Endothelial cell of umbilical vein (primary cell): ENCODE results near the gene ACAP2. TPM values are rescaled to one million over a fixed set of nuclear protein-coding genes. Genes with fewer than 3 reads are reported as not detected.
"Not testable (repeated sequence)": the region's sequence is repeated elsewhere in the genome, so short reads cannot be mapped to it uniquely, and the experiment has no call there.

ENCODE experiments used
- BruUV-seq: library from RNA; stranded (reverse); fragments of 400-500 nt; replicated peaks from 2 replicates; lab custom pipeline; 2021; lab: Mats Ljungman, UMichigan
- CTCF ChIA-PET: fragments of 300-600, 350-600 bp; sonication (Branson Sonifier 250); formaldehyde crosslinking; loops from one replicate; lab custom pipeline; 2021; ENCODE audit warnings: antibody characterized with exemption, inconsistent platforms; lab: Charles Lee
- POLR2A ChIA-PET: fragments of 300-600, 350-600 bp; sonication (Branson Sonifier 250); formaldehyde crosslinking; loops from one replicate; lab custom pipeline; 2021; ENCODE audit warnings: antibody characterized with exemption, inconsistent platforms; lab: Charles Lee
- DNase-seq: peaks from one replicate; pipeline ENCODE4 v3.0.0-alpha.2; 2011; ENCODE audit warnings: low read depth, low spot score
- FAIRE-seq: peaks from 2 replicates; lab custom pipeline; 2011; peaks lifted over from hg19 to GRCh38; lab: Jason Lieb, UNC
- H2AFZ ChIP-seq: 2 replicates; pipeline ENCODE4 v1.6.0; 2012; ENCODE audit warnings: low read depth, low read length, control low read depth, inconsistent platforms
- H3K27ac ChIP-seq: 2 replicates; pipeline ENCODE4 v1.5.1; 2011; ENCODE audit warnings: low read depth, mild to moderate bottlenecking, control low read depth, low read length, moderate library complexity; ENCODE audit not compliant: insufficient read depth
- H3K27me3 ChIP-seq, 2 experiments: 2 replicates each; pipeline versions ENCODE4 v1.6.0 to v1.6.1; 2011; ENCODE audit warnings: low read length in 2 of 2, mixed read lengths in 1 of 2; ENCODE audit not compliant: control insufficient read depth in 2 of 2, insufficient read depth in 2 of 2
- H3K36me3 ChIP-seq, 2 experiments: 2 replicates in 1 of 2; 3 replicates in 1 of 2; pipeline ENCODE4 v1.5.1; 2011; ENCODE audit warnings: low read length in 2 of 2, mild to moderate bottlenecking in 1 of 2, moderate library complexity in 1 of 2; ENCODE audit not compliant: control insufficient read depth in 2 of 2, insufficient read depth in 2 of 2; ENCODE audit errors: extremely low read depth in 1 of 2
- H3K4me1 ChIP-seq: 3 replicates; pipeline ENCODE4 v1.5.1; 2011; ENCODE audit warnings: mild to moderate bottlenecking, low read length; ENCODE audit not compliant: control insufficient read depth, insufficient read depth; ENCODE audit errors: extremely low read depth
- H3K4me2 ChIP-seq: 2 replicates; pipeline ENCODE4 v1.6.1; 2011; ENCODE audit warnings: low read length, control low read depth, mixed read lengths; ENCODE audit not compliant: insufficient read depth
- H3K4me3 ChIP-seq, 3 experiments: fragments of 200-600 bp in 1 of 3; sonication (generic), shearing (Covaris generic) in 1 of 3; replicated peaks in 1 of 3; 2 replicates each; pipeline ENCODE4 v1.5.1; 2011 to 2016; ENCODE audit warnings: control low read depth in 3 of 3, low read length in 3 of 3, mild to moderate bottlenecking in 2 of 3, inconsistent platforms in 1 of 3, low read depth in 1 of 3, moderate library complexity in 1 of 3; ENCODE audit not compliant: insufficient read depth in 1 of 3
- H3K79me2 ChIP-seq: 2 replicates; pipeline ENCODE4 v1.6.0; 2012; ENCODE audit warnings: low read length, inconsistent platforms; ENCODE audit not compliant: control insufficient read depth, insufficient read depth
- H3K9ac ChIP-seq: replicated peaks from 2 replicates; pipeline ENCODE3; 2011; ENCODE audit warnings: low read length, control low read depth; ENCODE audit not compliant: insufficient read depth; ENCODE audit errors: extremely low read depth
- H3K9me1 ChIP-seq: replicated peaks from 3 replicates; pipeline ENCODE4 v1.6.0; 2011; ENCODE audit warnings: mild to moderate bottlenecking, low read length; ENCODE audit not compliant: control insufficient read depth, insufficient read depth; ENCODE audit errors: extremely low read depth
- H3K9me3 ChIP-seq: replicated peaks from 2 replicates; pipeline ENCODE4 v1.5.1; 2012; ENCODE audit warnings: low read length, inconsistent platforms; ENCODE audit not compliant: control insufficient read depth, insufficient read depth
- H4K20me1 ChIP-seq: replicated peaks from 2 replicates; pipeline ENCODE3; 2011; ENCODE audit warnings: mild to moderate bottlenecking, low read length; ENCODE audit not compliant: control insufficient read depth, insufficient read depth; ENCODE audit errors: extremely low read depth
- GATA2 ChIP-seq: IDR thresholded peaks from 2 replicates; pipeline ENCODE4 v1.7.0; 2011; ENCODE audit warnings: low read depth, mild to moderate bottlenecking, moderate library complexity, mixed read lengths, low read length; ENCODE audit not compliant: insufficient read length, insufficient read depth
- JUN ChIP-seq: IDR thresholded peaks from 2 replicates; pipeline ENCODE4 v1.6.1; 2011; ENCODE audit warnings: borderline replicate concordance, low read depth; ENCODE audit not compliant: insufficient read length, insufficient read depth
- MAX ChIP-seq: IDR thresholded peaks from 2 replicates; pipeline ENCODE4 v1.6.1; 2011; ENCODE audit not compliant: insufficient read depth, insufficient read length
- MYC ChIP-seq: IDR thresholded peaks from one replicate; pipeline ENCODE4 v1.6.1; 2011; ENCODE audit warnings: mild to moderate bottlenecking, low read depth, low read length
- POLR2A ChIP-seq: IDR thresholded peaks from 2 replicates; pipeline ENCODE4 v1.6.1; 2012; ENCODE audit warnings: low read depth, mild to moderate bottlenecking, control low read depth, low read length
- POLR2AphosphoS5 ChIP-seq: IDR thresholded peaks from 2 replicates; pipeline ENCODE4 v1.6.1; 2012; ENCODE audit warnings: low read depth, mild to moderate bottlenecking, control low read depth, low read length, moderate library complexity; ENCODE audit not compliant: insufficient read depth
- dilution Hi-C: fragments of 300-500 bp; cut with MboI; formaldehyde crosslinking; loops from one replicate; pipeline ENCODE4 v1.15.0; 2019; ENCODE audit warnings: low sequenced_read_pairs; ENCODE audit not compliant: extremely low pct_ligation_motif_present
- intact Hi-C: fragments of 100-400 bp; cut with micrococcal nuclease; formaldehyde crosslinking; loops from one replicate; pipeline ENCODE4 v1.10.0; 2022
- polyA plus RNA-seq, 4 experiments: library from polyadenylated mRNA; depleted of rRNA in 3 of 4; stranded (reverse) in 3 of 4; unstranded in 1 of 4; fragments of >200 nt; gene quantifications; 2 replicates each; pipeline versions ENCODE4 v1.2.1 to v1.2.3, GENCODE V29; 2011 to 2012; ENCODE audit warnings: missing spikeins in 1 of 4
- total RNA-seq: library from RNA; stranded (reverse); gene quantifications from 2 replicates; pipeline ENCODE4 v1.2.3, GENCODE V29; 2021
- TF ChIP-seq, protein P1 (sequence below), 2 donors: IDR thresholded peaks; 1 replicate in 1 of 2; 2 replicates in 1 of 2; pipeline ENCODE4 v1.5.1; 2011; ENCODE audit warnings: low read length in 2 of 2, mild to moderate bottlenecking in 2 of 2, moderate library complexity in 2 of 2, control low read depth in 1 of 2, inconsistent platforms in 1 of 2, low read depth in 1 of 2; ENCODE audit not compliant: insufficient read depth in 1 of 2; ENCODE audit errors: extremely low read depth in 1 of 2

The ACAP2 gene
- total and polyA plus RNA-seq, 2 donors (not counting 3 experiments of a cell fraction or from before 2014, with no cell fraction given): 13.6 to 36.9 TPM

- FAIRE-seq (no peak), DNase-seq (no peak)
- Histone ChIP-seq H3K4me2 (no peak overlapping the region), H3K36me3 (peaks cover 0 to 5% of the 10 kb centered on the region in 2 experiments), H3K79me2 (no peaks in the 10 kb centered on the region), H3K4me1 (peaks cover 10% of the 10 kb centered on the region), H3K4me3 (no peak overlapping the region), H3K27me3 (no peaks in the 10 kb centered on the region), H3K27ac (no peak overlapping the region), H3K9me3 (no peaks in the 10 kb centered on the region), H2AFZ (no peak overlapping the region), H3K9ac (no peak overlapping the region), H4K20me1 (no peaks in the 10 kb centered on the region), H3K9me1 (no peaks in the 10 kb centered on the region)
- dilution Hi-C loops (no loop called here), intact Hi-C loops (loop anchor here (5.0 kb wide), 1 partner anchor 151 kb away; the partner anchor contains the start of gene ACAP2)
- BruUV-seq: no TSS peak
- ChIA-PET POLR2A (interaction anchor here (0.6 kb wide), 1 partner anchor 89 kb away, joined by 3 read pairs; no protein-coding TSS in a partner anchor), CTCF (interaction anchor here (1.9 kb wide), 1 partner anchor 20 kb away, joined by 5 read pairs; the partner anchor contains the start of gene XXYLT1)
- no peak for TF ChIP-seq GATA2
- TF ChIP-seq POLR2A: no peak
- no peak for TF ChIP-seq JUN
- TF ChIP-seq, protein P1, sequence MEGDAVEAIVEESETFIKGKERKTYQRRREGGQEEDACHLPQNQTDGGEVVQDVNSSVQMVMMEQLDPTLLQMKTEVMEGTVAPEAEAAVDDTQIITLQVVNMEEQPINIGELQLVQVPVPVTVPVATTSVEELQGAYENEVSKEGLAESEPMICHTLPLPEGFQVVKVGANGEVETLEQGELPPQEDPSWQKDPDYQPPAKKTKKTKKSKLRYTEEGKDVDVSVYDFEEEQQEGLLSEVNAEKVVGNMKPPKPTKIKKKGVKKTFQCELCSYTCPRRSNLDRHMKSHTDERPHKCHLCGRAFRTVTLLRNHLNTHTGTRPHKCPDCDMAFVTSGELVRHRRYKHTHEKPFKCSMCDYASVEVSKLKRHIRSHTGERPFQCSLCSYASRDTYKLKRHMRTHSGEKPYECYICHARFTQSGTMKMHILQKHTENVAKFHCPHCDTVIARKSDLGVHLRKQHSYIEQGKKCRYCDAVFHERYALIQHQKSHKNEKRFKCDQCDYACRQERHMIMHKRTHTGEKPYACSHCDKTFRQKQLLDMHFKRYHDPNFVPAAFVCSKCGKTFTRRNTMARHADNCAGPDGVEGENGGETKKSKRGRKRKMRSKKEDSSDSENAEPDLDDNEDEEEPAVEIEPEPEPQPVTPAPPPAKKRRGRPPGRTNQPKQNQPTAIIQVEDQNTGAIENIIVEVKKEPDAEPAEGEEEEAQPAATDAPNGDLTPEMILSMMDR (IDR thresholded peaks at IDR 0.05; ENCODE audit: extremely low read depth in 1 of 2, insufficient read depth in 1 of 2, low read depth in 1 of 2, low read length in 2 of 2): no peak
- TF ChIP-seq MYC: no peak
- no peak for TF ChIP-seq POLR2AphosphoS5
- no peak for TF ChIP-seq MAX
These were observed 151.7 kb downstream of the ACAP2 start for GRCh38 chr3:195291121-195291520.

DNA sequence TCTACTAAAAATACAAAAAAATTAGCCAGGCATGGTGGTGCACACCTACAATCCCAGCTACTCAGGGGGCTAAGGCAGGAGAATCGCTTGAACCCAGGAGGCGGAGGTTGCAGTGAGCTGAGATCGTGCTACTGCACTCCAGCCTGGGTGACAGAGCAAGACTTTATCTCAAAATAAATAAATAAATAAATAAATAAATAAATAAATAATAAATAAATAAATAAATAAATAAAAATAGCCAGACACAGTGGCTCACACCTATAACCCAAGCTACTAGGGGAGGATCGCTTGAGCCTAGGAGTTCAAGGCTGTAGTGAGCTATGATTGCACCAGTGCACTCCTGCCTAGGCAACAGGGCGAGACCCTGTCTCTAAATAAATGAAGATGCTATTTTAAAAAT is 152.2 kb downstream of the ACAP2 start:
- not testable (repeated sequence) for H3K9me1 ChIP-seq, FAIRE-seq
- CTCF ChIA-PET: interaction anchor here (1.9 kb wide), 1 partner anchor 19 kb away, joined by 5 read pairs; the partner anchor contains the start of gene XXYLT1

More for the DNA sequence above, 152.2 kb downstream of the ACAP2 start:
- DNase-seq, H3K9me3 ChIP-seq, H3K79me2 ChIP-seq, H3K27me3 ChIP-seq, BruUV-seq, H4K20me1 ChIP-seq, H2AFZ ChIP-seq, H3K9ac ChIP-seq, H3K27ac ChIP-seq, H3K36me3 ChIP-seq, dilution Hi-C loops, H3K4me3 ChIP-seq, H3K4me2 ChIP-seq: not testable (repeated sequence)
- peaks cover 15% of the 10 kb centered on the region for H3K4me1 ChIP-seq
- intact Hi-C loops: loop anchor here (5.0 kb wide), 1 partner anchor 152 kb away; the partner anchor contains the start of gene ACAP2
- POLR2A ChIA-PET: interaction anchor here (0.6 kb wide), 1 partner anchor 88 kb away, joined by 3 read pairs; no protein-coding TSS in a partner anchor
